GM23338 (cell line): Measurements from ENCODE around the gene DNAJC6. TPM values are rescaled to one million over a fixed set of nuclear protein-coding genes. Genes with fewer than 3 reads are reported as not detected.

Experiments
- ATAC-seq: fragments of 200-7000 bp; cut with Tn5 transposase; 3 replicates; pipeline ENCODE4 v1.9.1; 2020
- DNase-seq: peaks from one replicate; pipeline ENCODE4 v3.0.0-alpha.2; 2015; ENCODE audit warnings: low spot score
- H2AFZ ChIP-seq: fragments of 200-600 bp; sonication (generic); 2 replicates; pipeline ENCODE4 v1.8.0; 2016; ENCODE audit warnings: antibody characterized with exemption, mild to moderate bottlenecking, moderate library complexity
- H3F3A ChIP-seq: fragments of 200-600 bp; sonication (generic); replicated peaks from 2 replicates; pipeline ENCODE4 v1.8.0; 2017; ENCODE audit warnings: antibody characterized with exemption, mixed run types, low read depth
- H3K27ac ChIP-seq: fragments of 200-600 bp; sonication (generic); 2 replicates; pipeline ENCODE4 v1.6.1; 2016; ENCODE audit warnings: low read depth
- H3K27me3 ChIP-seq: fragments of 200-600 bp; sonication (generic); 2 replicates; pipeline ENCODE4 v1.8.0; 2016; ENCODE audit warnings: mild to moderate bottlenecking, mixed run types, moderate library complexity; ENCODE audit not compliant: insufficient read depth
- H3K36me3 ChIP-seq: fragments of 200-600 bp; sonication (generic); 2 replicates; pipeline ENCODE4 v1.8.0; 2016; ENCODE audit warnings: mild to moderate bottlenecking; ENCODE audit not compliant: insufficient read depth
- H3K4me1 ChIP-seq: fragments of 200-600 bp; sonication (generic); 2 replicates; pipeline ENCODE4 v1.8.0; 2016; ENCODE audit warnings: mild to moderate bottlenecking, moderate library complexity; ENCODE audit not compliant: insufficient read depth
- H3K4me2 ChIP-seq: fragments of 200-600 bp; sonication (generic); 2 replicates; pipeline ENCODE4 v1.7.1; 2017; ENCODE audit warnings: mixed run types
- H3K4me3 ChIP-seq: fragments of 200-600 bp; sonication (generic); 2 replicates; pipeline ENCODE4 v1.6.1; 2016; ENCODE audit warnings: mixed run types
- H3K79me2 ChIP-seq: fragments of 200-600 bp; sonication (generic); replicated peaks from 2 replicates; pipeline ENCODE4 v1.8.0; 2017; ENCODE audit warnings: mild to moderate bottlenecking; ENCODE audit not compliant: insufficient read depth
- H3K9me2 ChIP-seq: fragments of 200-600 bp; sonication (generic); 2 replicates; pipeline ENCODE4 v1.8.0; 2017; ENCODE audit not compliant: insufficient read depth
- H4K20me1 ChIP-seq: fragments of 200-600 bp; sonication (generic); replicated peaks from 2 replicates; pipeline ENCODE4 v1.8.0; 2017; ENCODE audit warnings: mild to moderate bottlenecking; ENCODE audit not compliant: insufficient read depth
- H3K27ac Mint-ChIP-seq: 2 replicates; pipeline ENCODE4 v1.8.0; 2020; ENCODE audit warnings: inconsistent platforms, mild to moderate bottlenecking, moderate library complexity, mixed read lengths
- H3K27me3 Mint-ChIP-seq: 3 replicates; pipeline ENCODE4 v1.8.0; 2022; ENCODE audit warnings: low read depth, mild to moderate bottlenecking, moderate library complexity, mixed read lengths, inconsistent platforms; ENCODE audit not compliant: insufficient read depth, poor library complexity
- H3K36me3 Mint-ChIP-seq: 3 replicates; pipeline ENCODE4 v1.8.0; 2021; ENCODE audit warnings: low read depth, mild to moderate bottlenecking, inconsistent platforms, moderate library complexity, mixed read lengths
- H3K4me1 Mint-ChIP-seq: 3 replicates; pipeline ENCODE4 v1.8.0; 2020; ENCODE audit warnings: mild to moderate bottlenecking, inconsistent platforms, mixed read lengths
- H3K4me3 Mint-ChIP-seq: 3 replicates; pipeline ENCODE4 v1.8.0; 2021; ENCODE audit warnings: moderate library complexity, mild to moderate bottlenecking, inconsistent platforms, mixed read lengths
- H3K9me3 Mint-ChIP-seq: 3 replicates; pipeline ENCODE4 v1.8.0; 2020; ENCODE audit warnings: moderate library complexity, mild to moderate bottlenecking, inconsistent platforms, mixed read lengths
- CREB1 ChIP-seq: fragments of 250-450 bp; sonication (Bioruptor Pico); IDR thresholded peaks from 2 replicates; pipeline ENCODE4 v1.5.0; 2020; ENCODE audit warnings: low read depth, mild to moderate bottlenecking, moderate library complexity
- JUNB ChIP-seq: IDR thresholded peaks from one replicate; pipeline ENCODE4 v1.6.1; 2016; ENCODE audit warnings: antibody characterized with exemption; ENCODE audit not compliant: unreplicated experiment
- POLR2AphosphoS5 ChIP-seq: IDR thresholded peaks from 2 replicates; pipeline ENCODE4 v1.6.1; 2016; ENCODE audit warnings: antibody characterized with exemption, low read depth
- STAT1 ChIP-seq: IDR thresholded peaks from one replicate; pipeline ENCODE4 v1.6.1; 2016; ENCODE audit warnings: antibody characterized with exemption; ENCODE audit not compliant: unreplicated experiment
- ZNF331 ChIP-seq: fragments of 250-450 bp; sonication (Bioruptor Pico); IDR thresholded peaks from 2 replicates; pipeline ENCODE4 v1.5.0; 2020; ENCODE audit warnings: low read depth, mild to moderate bottlenecking, moderate library complexity
- ZNF462 ChIP-seq: fragments of 250-450 bp; sonication (Bioruptor Pico); IDR thresholded peaks from 2 replicates; pipeline ENCODE4 v1.5.0; 2020; ENCODE audit warnings: mild to moderate bottlenecking, moderate library complexity
- polyA plus RNA-seq: library from polyadenylated mRNA; unstranded; fragments of >200 nt; fragmentation: Nextera tagmentation; extraction: Ambion mirVana; gene quantifications from 2 replicates; pipeline ENCODE4 v1.2.1, GENCODE V29; 2016
- total RNA-seq: library from RNA; depleted of rRNA; stranded (reverse); fragments of >200 nt; shearing (Covaris generic); gene quantifications from 2 replicates; pipeline ENCODE4 v1.2.3, GENCODE V29; 2014

The DNAJC6 gene
- total and polyA plus RNA-seq, 2 experiments from 2014 or later, result 2.4 to 7.4 TPM

- TF ChIP-seq ZNF462 (CRISPR knock-in tag) (no peak), POLR2AphosphoS5 (no peak), ZNF331 (CRISPR knock-in tag) (no peak)
Measured at GRCh38 chr1:65440915-65441314, 131.6 kb downstream of the DNAJC6 start (continued).

GRCh38 chr1:65441464-65441863, 132.1 kb downstream of the DNAJC6 start:
- H3K4me2 ChIP-seq, result peak overlapping the region; percentile 11
- H3K27me3 Mint-ChIP-seq, result peaks cover 2% of the 10 kb centered on the region
- TF ChIP-seq ZNF331 (CRISPR knock-in tag) (no peak), CREB1 (CRISPR knock-in tag) (no peak), STAT1 (no peak), JUNB (no peak)
- no peak overlapping the region for H3K27ac ChIP-seq
- no peaks in the 10 kb centered on the region for H3F3A ChIP-seq
- peaks cover 24% of the 10 kb centered on the region for H3K4me1 ChIP-seq
- no peaks in the 10 kb centered on the region for H3K27me3 ChIP-seq
- H3K4me1 Mint-ChIP-seq, result peaks cover 35% of the 10 kb centered on the region
- no peaks in the 10 kb centered on the region for H3K79me2 ChIP-seq
- H3K9me2 ChIP-seq, result no peaks in the 10 kb centered on the region
- H3K9me3 Mint-ChIP-seq, result peaks cover 19% of the 10 kb centered on the region
- no peaks in the 10 kb centered on the region for H3K36me3 ChIP-seq
- H2AFZ ChIP-seq, result no peak overlapping the region
- no peak overlapping the region for H3K4me3 Mint-ChIP-seq
- no peak for ATAC-seq
- peak overlapping the region; percentile 29; the same call in 1 of the 2 replicates for H3K27ac Mint-ChIP-seq
- peaks cover 17% of the 10 kb centered on the region; the same call in 2 of the 3 replicates for H3K36me3 Mint-ChIP-seq
- no peak overlapping the region for H3K4me3 ChIP-seq
- no peak for DNase-seq
- no peaks in the 10 kb centered on the region for H4K20me1 ChIP-seq
